Measurements from ENCODE around the gene GCC2. TPM values are rescaled to one million over a fixed set of nuclear protein-coding genes. Genes with fewer than 3 reads are reported as not detected.

GCC2 gene
- total and polyA plus RNA-seq, 11 donors: 6.4 to 39.5 (median 25.0) TPM

DNA sequence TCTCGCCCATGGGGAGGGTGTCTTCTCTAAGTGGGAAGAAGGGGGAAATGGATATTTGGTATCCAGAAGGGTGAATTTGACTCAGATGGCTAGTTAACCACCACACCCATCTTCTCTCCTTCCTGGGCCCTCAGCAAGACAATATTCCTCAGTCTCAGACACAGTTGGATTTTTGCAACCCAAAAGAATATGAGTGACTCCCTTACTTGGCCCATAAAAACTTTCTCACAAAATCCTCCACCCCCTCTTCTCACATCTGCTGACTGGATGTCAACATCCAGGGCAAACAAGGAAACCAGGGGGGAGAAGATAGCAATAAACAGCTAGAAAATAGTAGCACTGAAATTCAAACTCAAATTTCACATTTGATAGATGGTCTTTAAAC is 35.3 kb upstream of the GCC2 start:
- no peak for DNase-seq
- no peak for ATAC-seq
- WGBS, 4 donors: 83 to 100% (median 86%) methylated on average over 1 of the region's 1 CpG
- H3K27me3 ChIP-seq: no peaks in the 10 kb centered on the region
- TF ChIP-seq, protein P1, sequence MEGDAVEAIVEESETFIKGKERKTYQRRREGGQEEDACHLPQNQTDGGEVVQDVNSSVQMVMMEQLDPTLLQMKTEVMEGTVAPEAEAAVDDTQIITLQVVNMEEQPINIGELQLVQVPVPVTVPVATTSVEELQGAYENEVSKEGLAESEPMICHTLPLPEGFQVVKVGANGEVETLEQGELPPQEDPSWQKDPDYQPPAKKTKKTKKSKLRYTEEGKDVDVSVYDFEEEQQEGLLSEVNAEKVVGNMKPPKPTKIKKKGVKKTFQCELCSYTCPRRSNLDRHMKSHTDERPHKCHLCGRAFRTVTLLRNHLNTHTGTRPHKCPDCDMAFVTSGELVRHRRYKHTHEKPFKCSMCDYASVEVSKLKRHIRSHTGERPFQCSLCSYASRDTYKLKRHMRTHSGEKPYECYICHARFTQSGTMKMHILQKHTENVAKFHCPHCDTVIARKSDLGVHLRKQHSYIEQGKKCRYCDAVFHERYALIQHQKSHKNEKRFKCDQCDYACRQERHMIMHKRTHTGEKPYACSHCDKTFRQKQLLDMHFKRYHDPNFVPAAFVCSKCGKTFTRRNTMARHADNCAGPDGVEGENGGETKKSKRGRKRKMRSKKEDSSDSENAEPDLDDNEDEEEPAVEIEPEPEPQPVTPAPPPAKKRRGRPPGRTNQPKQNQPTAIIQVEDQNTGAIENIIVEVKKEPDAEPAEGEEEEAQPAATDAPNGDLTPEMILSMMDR (IDR thresholded peaks at IDR 0.05): no peak
- intact Hi-C loops (cut with DNase I): no loop called here
- H3K9me3 ChIP-seq: no peaks in the 10 kb centered on the region
- no peaks in the 10 kb centered on the region for H3K4me1 ChIP-seq
- H3K36me3 ChIP-seq: no peaks in the 10 kb centered on the region
- no peak overlapping the region for H3K4me3 ChIP-seq
- H3K27ac ChIP-seq: no peak overlapping the region

DNA sequence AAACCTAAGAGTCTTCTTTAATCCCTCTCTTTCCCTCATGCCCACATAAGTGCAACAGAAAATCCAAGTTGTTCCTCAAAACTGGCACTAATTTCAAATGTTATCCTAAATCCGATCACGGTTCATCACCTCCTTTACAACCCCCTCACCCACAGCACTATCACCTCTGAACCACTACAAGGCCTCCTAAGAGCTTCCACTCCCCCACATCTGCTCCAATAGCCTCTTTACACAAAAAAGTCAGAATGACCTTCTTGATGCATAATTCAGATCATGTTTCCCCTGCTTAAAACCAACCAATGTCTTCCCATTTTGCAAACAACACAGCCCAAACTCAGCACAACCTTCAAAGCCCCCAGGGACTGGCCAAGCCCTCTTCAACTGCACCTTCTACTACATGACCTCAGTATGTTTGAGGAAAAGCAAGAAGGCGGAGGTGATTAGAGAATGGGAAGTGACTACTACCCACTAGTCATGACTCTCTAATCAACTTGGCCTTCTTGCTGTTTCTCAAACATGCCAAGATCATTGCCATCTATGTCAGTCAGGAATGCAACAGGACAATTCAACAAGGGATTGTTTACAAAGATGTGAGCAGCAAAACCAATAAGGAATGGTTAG is 34.6 kb upstream of the GCC2 start:
- TF ChIP-seq, protein P1 (IDR thresholded peaks at IDR 0.05): no peak
- no peak for TF ChIP-seq POLR2A (IDR thresholded peaks at IDR 0.05)
- H3K27me3 ChIP-seq: no peaks in the 10 kb centered on the region
- DNase-seq: no peak
- intact Hi-C loops (cut with DNase I): no loop called here
- no peak overlapping the region for H3K4me3 ChIP-seq
- no peak for ATAC-seq
- no peak overlapping the region for H3K27ac ChIP-seq
- no peaks in the 10 kb centered on the region for H3K9me3 ChIP-seq
- H3K36me3 ChIP-seq: no peaks in the 10 kb centered on the region
- H3K4me1 ChIP-seq: no peaks in the 10 kb centered on the region
- 92 to 96% (median 95%) methylated on average over 3 of the region's 3 CpGs for WGBS, 4 donors

DNA sequence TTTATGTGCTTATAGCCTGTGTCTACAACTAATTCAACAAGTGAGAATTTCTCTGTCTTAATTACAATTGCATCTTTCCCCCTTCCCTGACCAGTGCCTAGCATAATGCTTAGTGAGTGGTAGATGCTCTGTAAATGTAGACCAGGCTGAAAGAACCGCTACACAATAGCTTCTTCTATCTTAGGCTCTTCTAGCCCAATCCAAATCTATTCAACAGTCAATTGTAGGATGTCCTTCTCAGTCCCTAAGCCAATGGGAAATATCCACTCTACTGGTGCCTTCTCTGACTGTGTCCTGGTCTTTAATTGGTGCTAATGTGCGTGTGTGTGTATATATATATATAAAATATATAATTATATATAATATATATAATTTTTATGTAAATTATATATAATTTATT is 34.1 kb upstream of the GCC2 start:
- Histone ChIP-seq H3K27me3 (no peaks in the 10 kb centered on the region), H3K36me3 (no peaks in the 10 kb centered on the region), H3K4me3 (no peak overlapping the region), H3K9me3 (no peaks in the 10 kb centered on the region), H3K27ac (no peak overlapping the region), H3K4me1 (no peaks in the 10 kb centered on the region)
- ATAC-seq (no peak), DNase-seq (no peak)
- WGBS, 4 donors: 94 to 97% (median 95%) methylated on average over 2 of the region's 2 CpGs
- intact Hi-C loops (cut with DNase I): no loop called here
- TF ChIP-seq, protein P1 (IDR thresholded peaks at IDR 0.05): no peak
- no peak for TF ChIP-seq POLR2A (IDR thresholded peaks at IDR 0.05)

DNA sequence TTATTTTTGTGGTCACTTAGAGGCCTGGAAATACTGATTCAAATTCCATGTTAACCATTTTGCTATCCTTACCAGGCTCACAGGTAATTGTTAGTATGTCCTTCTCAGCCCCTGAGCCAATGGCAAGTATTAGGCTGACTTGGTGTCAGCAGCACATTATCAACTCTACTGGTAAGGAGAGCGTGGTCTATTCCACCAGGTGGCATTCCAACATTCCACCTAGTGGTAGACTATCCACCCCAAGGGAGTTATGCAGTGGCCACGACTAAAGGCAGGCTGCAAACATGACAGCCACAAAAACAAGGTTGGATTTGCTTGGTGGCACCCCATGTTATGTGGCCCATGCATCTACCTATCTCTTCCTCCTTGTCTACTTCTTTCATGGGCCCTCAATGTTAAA is 31.8 kb upstream of the GCC2 start:
- no peaks in the 10 kb centered on the region for H3K27me3 ChIP-seq
- DNase-seq: peak in 1 of 5 donors; percentile 5
- H3K9me3 ChIP-seq: no peaks in the 10 kb centered on the region
- H3K36me3 ChIP-seq: no peaks in the 10 kb centered on the region
- ATAC-seq: no peak
- WGBS, 4 donors: 57 to 91% (median 71%) methylated on average over 2 of the region's 2 CpGs
- H3K4me3 ChIP-seq: no peak overlapping the region
- intact Hi-C loops (cut with DNase I): no loop called here
- no peak for TF ChIP-seq POLR2A (IDR thresholded peaks at IDR 0.05)
- TF ChIP-seq, protein P1 (IDR thresholded peaks at IDR 0.05): peak in 1 of 12 donors; percentile 21
- H3K27ac ChIP-seq: no peak overlapping the region
- no peaks in the 10 kb centered on the region for H3K4me1 ChIP-seq
